HG03064 (cell line): ENCODE results near the gene LGALS12.
"Not testable (repeated sequence)": the region's sequence is repeated elsewhere in the genome, so short reads cannot be mapped to it uniquely, and the experiment has no call there.

Source experiments
- ATAC-seq: cut with Tn5 transposase; IDR thresholded peaks from one replicate; pipeline ENCODE4 v1.9.1; 2021; ENCODE audit warnings: low read depth; ENCODE audit not compliant: unreplicated experiment

The LGALS12 gene

DNA sequence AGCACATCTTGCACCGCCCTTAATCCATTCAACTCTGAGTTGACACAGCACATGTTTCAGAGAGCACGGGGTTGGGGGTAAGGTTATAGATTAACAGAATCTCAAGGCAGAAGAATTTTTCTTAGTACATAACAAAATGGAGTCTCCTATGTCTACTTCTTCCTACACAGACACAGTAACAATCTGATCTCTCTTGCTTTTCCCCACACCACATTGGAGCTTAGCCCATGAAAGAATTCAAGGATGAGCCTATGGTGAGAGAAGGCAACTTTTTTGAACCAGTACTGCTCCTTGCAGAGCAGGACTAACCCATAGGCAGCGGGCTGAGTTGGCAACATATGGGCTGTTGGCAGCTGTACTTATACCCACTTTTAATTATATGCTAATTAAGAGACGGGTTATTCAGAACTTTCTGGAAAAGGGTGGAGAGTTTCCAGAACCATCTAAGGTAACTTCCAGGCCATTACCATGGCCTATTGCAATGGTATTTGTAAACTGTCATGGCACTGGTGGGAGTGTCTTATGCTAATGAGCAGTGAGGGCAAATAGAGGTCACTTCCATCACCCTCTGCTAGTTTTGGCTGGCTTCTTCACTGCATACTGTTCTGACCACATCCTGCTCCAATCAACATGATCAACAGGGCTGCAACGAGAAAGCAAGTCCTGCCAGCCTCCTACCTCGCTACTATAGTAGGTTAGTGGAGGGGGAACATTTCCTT is 25.3 kb downstream of the LGALS12 start:
- ATAC-seq = not testable (repeated sequence)

GRCh38 chr11:63532117-63532516 is 26.2 kb downstream of the LGALS12 start:
- no peak for ATAC-seq

GRCh38 chr11:63532799-63533475 is 27.1 kb downstream of the LGALS12 start:
- ATAC-seq = no peak

GRCh38 chr11:63534076-63534475 is 28.2 kb downstream of the LGALS12 start:
- no peak for ATAC-seq

DNA sequence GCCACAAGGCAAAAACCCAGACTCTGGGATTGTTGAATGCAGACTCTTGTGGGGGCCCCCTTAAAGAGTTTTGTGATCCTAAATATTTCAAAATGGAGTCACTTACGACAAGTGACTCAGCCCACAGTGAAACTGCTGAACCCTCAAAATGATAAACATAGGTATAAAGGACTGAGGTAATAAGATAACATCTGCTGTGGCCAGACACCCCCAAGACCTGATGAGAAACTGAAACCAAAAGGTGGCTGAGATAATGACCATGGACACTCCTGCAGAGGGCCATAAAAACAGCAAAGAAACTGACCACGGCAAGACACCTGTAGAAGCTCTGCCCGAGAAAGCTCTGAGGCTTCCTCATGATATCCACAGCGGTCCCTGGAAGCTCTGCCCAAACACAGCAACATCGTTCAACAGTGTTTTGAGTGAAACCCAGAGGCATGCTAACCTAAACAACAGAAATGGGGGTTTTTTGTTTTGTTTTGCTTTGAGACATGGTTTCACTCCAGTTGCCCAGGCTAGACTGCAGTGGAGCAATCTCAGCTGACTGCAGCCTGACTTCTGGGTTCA is 29.1 kb downstream of the LGALS12 start:
- no peak for ATAC-seq

GRCh38 chr11:63535734-63536133 is 29.9 kb downstream of the LGALS12 start:
- no peak for ATAC-seq

DNA sequence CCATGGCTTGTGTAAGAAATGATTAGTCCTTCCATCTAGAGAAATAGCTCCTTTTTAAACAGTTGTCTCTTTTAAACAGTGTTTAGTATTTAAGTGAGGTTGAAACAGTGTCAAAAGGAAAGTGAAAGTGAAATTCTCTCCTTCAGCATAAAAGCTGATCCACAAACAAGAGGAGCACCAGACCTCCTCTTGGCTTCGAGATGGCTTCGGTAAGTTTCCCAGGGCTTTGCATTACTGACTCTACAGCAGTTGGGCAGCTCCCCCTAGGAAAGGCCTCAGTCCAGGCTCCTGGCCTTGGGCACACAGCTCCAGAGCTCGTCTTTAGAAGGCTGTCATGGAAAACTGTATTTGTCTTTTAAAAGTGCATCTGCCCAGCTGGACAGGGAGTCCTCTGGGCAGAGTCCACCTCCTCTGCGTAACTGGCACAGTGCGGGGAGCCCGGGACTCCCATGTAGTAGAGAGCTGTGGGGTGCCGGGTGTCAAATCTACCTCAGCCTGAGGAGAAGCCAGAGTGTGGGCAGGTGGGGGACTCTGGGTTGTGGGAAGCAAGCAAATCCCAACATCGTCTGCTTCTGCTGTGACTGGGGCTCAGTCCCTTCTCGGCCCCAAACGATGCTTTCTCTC is 30.9 kb downstream of the LGALS12 start, which contains the start of gene PLAAT4:
Gene PLAAT4, plus strand, starts transcription at position 140 of the 624 bp plus-strand sequence. Its CDS starts 61 bp downstream, at position 201.
- ATAC-seq = no peak

DNA sequence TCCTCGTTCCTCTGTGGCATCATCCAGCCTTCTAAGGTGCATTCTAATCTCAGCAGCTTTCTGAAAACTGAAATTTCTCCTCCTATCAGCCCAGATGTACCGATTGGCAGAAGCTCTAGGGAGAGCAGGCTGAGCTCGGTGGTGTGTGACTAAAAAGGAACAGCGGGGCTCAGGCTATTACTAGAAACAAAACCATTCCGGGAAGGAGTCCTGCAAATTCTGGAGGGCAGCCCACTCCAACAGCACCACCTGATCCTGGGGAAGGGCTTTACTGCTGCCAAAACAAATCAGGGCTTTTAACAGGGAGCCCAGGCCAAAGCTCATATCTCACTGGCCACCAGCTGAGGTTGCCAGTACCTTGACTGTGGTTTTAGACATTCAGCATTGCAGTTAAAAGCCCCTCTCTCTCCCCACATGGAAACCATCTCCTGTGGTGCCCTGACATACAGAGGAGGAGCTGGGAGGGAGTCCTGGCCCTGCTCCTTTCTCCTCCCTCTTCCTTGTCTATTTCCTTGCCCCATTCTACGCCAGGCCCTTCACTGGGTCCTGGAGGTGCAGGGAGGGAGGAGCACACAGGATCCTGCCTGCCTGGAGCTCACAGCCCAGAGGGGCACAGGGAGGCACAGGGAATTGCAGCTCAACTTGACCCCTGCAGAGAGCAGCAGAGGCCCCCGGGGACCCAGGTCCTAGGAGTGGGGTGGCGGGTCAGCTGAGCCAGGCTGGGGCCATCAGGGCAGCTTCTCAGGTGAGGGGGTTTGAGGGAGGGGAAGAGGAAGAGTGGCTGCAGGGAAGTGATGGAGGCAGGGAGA is 31.6 kb downstream of the LGALS12 start:
- ATAC-seq = no peak

- not testable (repeated sequence) for ATAC-seq
Observed at GRCh38 chr11:63542506-63542905, 36.6 kb downstream of the LGALS12 start.

- no peak for ATAC-seq
Observed at GRCh38 chr11:63543711-63544110, 37.8 kb downstream of the LGALS12 start.

GRCh38 chr11:63547061-63547460 is 41.2 kb downstream of the LGALS12 start:
- ATAC-seq = no peak

- ATAC-seq = no peak
Observed at GRCh38 chr11:63548178-63548577, 42.3 kb downstream of the LGALS12 start.

DNA sequence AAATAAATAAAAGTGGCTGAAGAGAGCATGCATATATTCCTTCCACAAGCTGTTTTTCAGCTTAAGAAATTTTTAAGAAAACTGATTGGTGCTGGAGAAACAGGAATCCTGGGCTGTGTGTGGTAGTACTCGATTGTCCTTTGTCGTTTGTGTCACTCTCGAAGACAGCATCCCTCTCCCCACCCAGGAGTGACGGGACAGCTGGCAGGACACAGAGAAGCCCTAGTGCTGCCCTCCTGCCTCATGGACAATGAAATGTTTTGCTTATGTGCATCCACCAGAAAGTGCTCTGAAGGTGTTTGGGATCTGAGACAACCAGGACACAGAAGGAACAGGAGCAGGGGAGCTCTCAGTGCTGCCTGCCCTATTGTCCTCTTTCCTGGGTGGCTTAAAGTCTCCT is 43.5 kb downstream of the LGALS12 start:
- no peak for ATAC-seq

DNA sequence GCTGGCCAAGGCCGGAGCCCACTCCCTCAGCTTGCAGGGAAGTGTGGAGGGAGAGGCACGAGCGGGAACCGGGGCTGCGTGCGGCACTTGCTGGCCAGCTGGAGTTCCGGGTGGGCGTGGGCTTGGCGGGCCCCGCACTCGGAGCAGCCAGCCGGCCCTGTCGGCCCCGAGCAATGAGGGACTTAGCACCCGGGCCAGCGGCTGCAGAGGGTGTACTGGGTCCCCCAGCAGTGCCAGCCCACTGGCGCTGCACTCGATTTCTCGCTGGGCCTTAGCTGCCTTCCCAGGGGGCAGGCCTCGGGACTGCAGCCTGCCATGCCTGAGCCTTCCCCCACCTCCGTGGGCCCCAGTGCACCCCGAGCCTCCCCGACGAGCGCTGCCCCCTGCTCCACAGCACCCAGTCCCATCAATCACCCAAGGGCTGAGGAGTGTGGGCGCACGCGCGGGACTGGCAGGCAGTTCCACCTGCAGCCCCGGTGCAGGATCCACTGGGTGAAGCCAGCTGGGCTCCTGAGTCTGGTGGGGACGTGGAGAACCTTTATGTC is 44.3 kb downstream of the LGALS12 start:
- not testable (repeated sequence) for ATAC-seq

DNA sequence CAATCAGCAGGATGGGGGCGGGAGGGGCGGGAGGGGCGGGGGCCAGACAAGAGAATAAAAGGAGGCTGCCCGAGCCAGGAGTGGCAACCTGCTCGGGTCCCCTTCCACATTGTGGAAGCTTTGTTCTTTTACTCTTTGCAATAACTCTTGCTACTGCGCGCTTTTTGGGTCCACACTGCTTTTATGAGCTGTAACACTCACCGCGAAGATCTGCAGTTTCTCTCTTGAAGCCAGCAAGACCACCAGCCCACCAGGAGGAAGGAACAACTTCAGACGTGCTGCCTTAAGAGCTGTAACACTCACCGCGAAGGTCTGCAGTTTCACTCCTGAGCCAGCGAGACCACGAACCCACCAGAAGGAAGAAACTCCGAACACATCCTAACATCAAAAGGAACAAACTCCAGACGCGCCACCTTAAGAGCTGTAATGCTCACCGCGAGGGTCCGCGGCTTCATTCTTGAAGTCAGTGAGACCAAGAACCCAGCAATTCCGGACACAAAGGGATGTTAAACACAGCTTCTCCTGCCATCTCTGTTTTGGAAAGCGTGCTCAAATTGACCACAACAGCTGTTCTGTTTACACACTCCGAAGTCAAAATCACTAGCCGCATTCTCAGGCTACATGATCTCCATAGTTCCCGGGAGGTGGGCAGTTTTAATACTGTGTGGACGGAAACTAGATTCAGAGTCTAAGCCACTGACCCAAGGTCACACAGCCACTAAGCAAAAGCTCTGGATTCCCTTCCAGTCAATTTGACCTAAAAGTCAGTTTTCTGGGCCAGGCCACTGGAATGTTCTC is 45.4 kb downstream of the LGALS12 start:
- ATAC-seq = no peak

GRCh38 chr11:63551889-63552266 is 46.0 kb downstream of the LGALS12 start:
- ATAC-seq = no peak

DNA sequence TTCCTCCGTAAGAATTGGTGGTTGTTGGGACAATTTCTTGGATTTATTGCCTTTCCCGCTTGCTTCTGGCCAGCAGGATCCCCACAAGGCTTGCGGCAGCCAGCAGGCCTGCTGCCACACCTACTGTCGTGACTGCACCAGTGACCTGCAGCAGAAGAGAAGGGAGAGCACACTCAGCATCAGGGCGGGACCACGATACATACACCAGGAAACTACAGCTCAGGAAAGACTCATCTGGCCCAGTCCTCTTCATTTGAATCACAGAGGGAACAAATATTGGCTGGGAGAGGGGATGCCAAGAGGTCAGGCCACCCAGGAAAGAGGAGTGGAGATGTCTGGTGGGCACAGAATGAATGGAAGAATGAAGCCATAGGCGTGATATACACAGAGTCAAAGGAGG is 47.0 kb downstream of the LGALS12 start:
- ATAC-seq = no peak

DNA sequence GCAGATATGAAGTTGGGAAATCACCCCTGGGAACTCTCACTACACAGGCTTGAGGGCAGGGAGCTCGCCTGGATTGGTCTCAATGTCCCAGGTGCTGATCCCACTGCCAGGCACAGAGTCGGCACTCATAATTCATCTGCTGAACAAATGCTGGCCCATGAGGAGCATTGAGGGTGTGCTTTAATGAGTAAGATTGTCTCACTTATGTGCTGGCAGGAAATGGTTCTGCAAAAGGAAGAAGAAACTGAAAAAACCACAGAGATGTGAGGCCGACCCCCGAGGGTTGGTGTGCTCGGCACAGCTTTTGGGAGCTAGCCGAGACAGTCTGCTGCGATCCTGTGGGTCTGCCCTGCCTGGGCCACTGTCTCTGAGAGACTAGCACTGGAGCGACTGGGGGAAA is 47.9 kb downstream of the LGALS12 start:
- peak; percentile 62 for ATAC-seq

- no peak for ATAC-seq
Observed at GRCh38 chr11:63554877-63555223, 49.0 kb downstream of the LGALS12 start.
